Lung (tissue), 12 donors: Measurements from ENCODE around the gene RBM33. TPM values are rescaled to one million over a fixed set of nuclear protein-coding genes. Genes with fewer than 3 reads are reported as not detected.

Experiments used
- ATAC-seq: fragments of 200-7000 bp; cut with Tn5 transposase; one replicate; pipeline ENCODE4 v1.9.1; 2020; ENCODE audit warnings: moderate number of reproducible peaks; ENCODE audit not compliant: insufficient read depth, low FRiP score
- DNase-seq, 3 donors: peaks; one replicate each; pipeline ENCODE4 v3.0.0-alpha.2; 2013 to 2017
- H3K27ac ChIP-seq, 2 donors: one replicate each; pipeline ENCODE4 v1.5.1; 2013; ENCODE audit warnings: mild to moderate bottlenecking in 2 of 2, moderate library complexity in 2 of 2, control low read depth in 1 of 2, inconsistent platforms in 1 of 2, low read depth in 1 of 2, low read length in 1 of 2
- H3K27me3 ChIP-seq, 3 donors: one replicate each; pipeline ENCODE4 v1.5.1; 2013; ENCODE audit warnings: low read length in 2 of 3; ENCODE audit not compliant: control insufficient read depth in 3 of 3, insufficient read depth in 3 of 3
- H3K36me3 ChIP-seq, 4 donors: one replicate each; pipeline ENCODE4 v1.5.1; 2013; ENCODE audit warnings: low read length in 4 of 4, mild to moderate bottlenecking in 1 of 4, moderate library complexity in 1 of 4; ENCODE audit not compliant: control insufficient read depth in 4 of 4, insufficient read depth in 4 of 4
- H3K4me1 ChIP-seq, 5 donors: one replicate each; pipeline ENCODE4 v1.5.1; 2013; ENCODE audit warnings: low read length in 5 of 5, mild to moderate bottlenecking in 2 of 5, moderate library complexity in 1 of 5; ENCODE audit not compliant: control insufficient read depth in 5 of 5, insufficient read depth in 5 of 5
- H3K4me3 ChIP-seq: one replicate; pipeline ENCODE4 v1.5.1; 2013; ENCODE audit warnings: mild to moderate bottlenecking, control low read depth, moderate library complexity
- H3K9ac ChIP-seq, 2 donors: one replicate each; pipeline ENCODE4 v1.5.1; 2013; ENCODE audit warnings: low read length in 2 of 2, control low read depth in 1 of 2; ENCODE audit not compliant: insufficient read depth in 1 of 2
- H3K9me3 ChIP-seq, 4 donors: one replicate each; pipeline ENCODE4 v1.5.1; 2013; ENCODE audit warnings: low read length in 3 of 4, mild to moderate bottlenecking in 1 of 4, moderate library complexity in 1 of 4; ENCODE audit not compliant: control insufficient read depth in 4 of 4, insufficient read depth in 3 of 4
- CTCF ChIP-seq: IDR thresholded peaks from 2 replicates; pipeline ENCODE4 v1.5.1; 2012; ENCODE audit warnings: mild to moderate bottlenecking; ENCODE audit errors: control extremely low read depth, extremely low read depth
- WGBS, 2 donors: extraction: QIAGEN DNeasy Blood & Tissue Kit; methylation state at CpG; one replicate each; pipeline ENCODE4 v1.1.7; 2013; 5-methylcytosine and 5-hydroxymethylcytosine counted together
- polyA plus RNA-seq, 2 donors: library from polyadenylated mRNA; stranded (reverse); fragments of 200-250 nt; gene quantifications; one replicate each; pipeline ENCODE4 v1.2.1, GENCODE V29; 2013
- total RNA-seq, 2 donors: library from RNA; depleted of rRNA in 1 of 2; stranded (reverse); fragments of >200 nt in 1 of 2; gene quantifications; one replicate each; pipeline ENCODE4 v1.2.1, GENCODE V29; 2014 to 2021
- donor health status: control.
- donor health status: control.
- donor health status: Bipolar disorder and iron deficiency.
- donor health status: healthy.
- donor health status: DM: yes; HTN: yes; CAD: no.

RBM33 gene
- total and polyA plus RNA-seq, 4 donors: 15.3 to 99.6 (median 43.2) TPM

GRCh38 chr7:155724327-155725005 is 80.0 kb downstream of the RBM33 start:
- no peak overlapping the region for H3K9ac ChIP-seq
- no peak overlapping the region for H3K27ac ChIP-seq
- no peak overlapping the region for H3K4me3 ChIP-seq
- ATAC-seq (no peak), DNase-seq (no peak)
- H3K4me1 ChIP-seq: peaks cover 0 to 11% (median 2%) of the 10 kb centered on the region in 5 donors
- peaks cover 3 to 14% (median 9%) of the 10 kb centered on the region in 4 donors for H3K36me3 ChIP-seq
- no peaks in the 10 kb centered on the region for H3K27me3 ChIP-seq
- no peak for TF ChIP-seq CTCF
- H3K9me3 ChIP-seq: no peaks in the 10 kb centered on the region
- WGBS, 2 donors: 91 to 94% methylated on average over 14 of the region's 14 CpGs

DNA sequence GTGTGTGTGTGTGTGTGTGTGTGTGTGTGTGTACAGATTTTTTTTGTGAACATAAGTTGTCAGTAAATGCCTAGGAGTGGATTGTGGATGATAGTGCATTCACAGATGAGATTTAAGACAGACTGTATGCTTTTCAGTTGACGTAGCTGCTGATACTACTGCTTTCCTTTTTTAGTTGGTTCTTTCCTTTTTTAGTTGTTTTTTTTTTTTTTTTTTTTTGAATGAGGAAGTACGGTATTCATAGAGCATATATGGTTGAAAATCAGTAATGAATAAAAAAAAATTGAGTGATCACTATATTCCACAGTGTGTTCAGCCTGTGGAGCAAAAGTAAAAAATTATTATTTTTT is 80.5 kb downstream of the RBM33 start:
- Histone ChIP-seq H3K4me3 (no peak overlapping the region), H3K27me3 (no peaks in the 10 kb centered on the region), H3K27ac (no peak overlapping the region), H3K9me3 (no peaks in the 10 kb centered on the region), H3K9ac (no peak overlapping the region), H3K4me1 (peaks cover 0 to 11% (median 2%) of the 10 kb centered on the region in 5 donors), H3K36me3 (peaks cover 3 to 14% (median 9%) of the 10 kb centered on the region in 4 donors)
- TF ChIP-seq CTCF: no peak
- ATAC-seq (no peak), DNase-seq (no peak)
- 34 to 69% methylated on average over 2 of the region's 2 CpGs for WGBS, 2 donors

GRCh38 chr7:155727616-155728015 is 83.2 kb downstream of the RBM33 start:
- no peak for DNase-seq
- H3K9ac ChIP-seq: no peak overlapping the region
- ATAC-seq: no peak
- no peak overlapping the region for H3K4me3 ChIP-seq
- no peaks in the 10 kb centered on the region for H3K9me3 ChIP-seq
- WGBS, 2 donors: 73 to 95% methylated on average over 10 of the region's 10 CpGs
- peak overlapping the region in 1 of 2 donors; percentile 6 for H3K27ac ChIP-seq
- H3K4me1 ChIP-seq: peaks cover 0 to 11% (median 2%) of the 10 kb centered on the region in 5 donors
- no peaks in the 10 kb centered on the region for H3K27me3 ChIP-seq
- TF ChIP-seq CTCF: no peak
- peaks cover 5 to 18% (median 11%) of the 10 kb centered on the region in 4 donors for H3K36me3 ChIP-seq

DNA sequence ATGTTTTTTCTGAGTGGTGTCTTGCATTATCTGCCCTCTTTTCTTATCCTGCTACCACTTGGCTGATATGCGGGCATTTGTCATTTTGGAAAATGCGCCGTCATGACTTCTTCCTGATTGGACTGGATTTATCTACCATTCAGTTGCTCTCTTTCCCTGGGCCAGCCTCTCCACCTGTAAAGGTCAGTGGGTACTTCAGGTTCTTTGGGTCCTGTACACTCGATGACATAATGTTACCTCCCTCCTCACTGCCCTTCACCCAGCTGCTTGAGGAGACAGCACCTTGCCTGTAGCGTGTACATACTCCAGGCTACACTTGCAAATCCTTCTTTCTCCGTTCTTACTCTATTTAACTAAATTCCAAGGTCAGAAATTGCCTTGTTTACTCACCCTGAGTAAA is 83.7 kb downstream of the RBM33 start:
- TF ChIP-seq CTCF: no peak
- Histone ChIP-seq H3K4me1 (peaks cover 0 to 11% (median 2%) of the 10 kb centered on the region in 5 donors), H3K27me3 (no peaks in the 10 kb centered on the region), H3K36me3 (peaks cover 5 to 17% (median 9%) of the 10 kb centered on the region in 4 donors), H3K4me3 (no peak overlapping the region), H3K27ac (peak overlapping the region in 1 of 2 donors; percentile 6), H3K9ac (no peak overlapping the region), H3K9me3 (no peaks in the 10 kb centered on the region)
- DNase-seq: peak in 1 of 3 donors; percentile 16
- WGBS, 2 donors: 66 to 77% methylated on average over 6 of the region's 6 CpGs
- ATAC-seq: peak; percentile 62
